Mucosa of rectum (tissue), 2 donors: ENCODE results near the gene DZANK1.
A peak's percentile ranks its signal among the peaks of the same experiment; 100 is the strongest.

Source experiments
- H3K27ac ChIP-seq, 2 donors: one replicate each; pipeline ENCODE4 v1.7.0; 2013; ENCODE audit warnings: inconsistent platforms in 2 of 2, low read depth in 2 of 2, low read length in 2 of 2
- H3K27me3 ChIP-seq, 2 donors: one replicate each; pipeline ENCODE4 v1.7.0; 2013; ENCODE audit warnings: low read length in 2 of 2; ENCODE audit not compliant: control insufficient read depth in 2 of 2, insufficient read depth in 2 of 2
- H3K36me3 ChIP-seq, 2 donors: one replicate each; pipeline ENCODE4 v1.7.0; 2013; ENCODE audit warnings: low read length in 2 of 2; ENCODE audit not compliant: control insufficient read depth in 2 of 2, insufficient read depth in 2 of 2
- H3K4me1 ChIP-seq, 2 donors: one replicate each; pipeline ENCODE4 v1.7.0; 2013; ENCODE audit warnings: low read length in 2 of 2, mild to moderate bottlenecking in 1 of 2; ENCODE audit not compliant: control insufficient read depth in 2 of 2, insufficient read depth in 2 of 2
- H3K4me3 ChIP-seq, 2 donors: one replicate each; pipeline ENCODE4 v1.7.0; 2013; ENCODE audit warnings: low read length in 2 of 2
- H3K9ac ChIP-seq, 2 donors: one replicate each; pipeline ENCODE4 v1.7.0; 2013; ENCODE audit warnings: low read length in 2 of 2, low read depth in 1 of 2, mild to moderate bottlenecking in 1 of 2
- H3K9me3 ChIP-seq, 2 donors: one replicate each; pipeline ENCODE4 v1.7.0; 2013; ENCODE audit warnings: low read length in 2 of 2; ENCODE audit not compliant: control insufficient read depth in 2 of 2
- donor health status: healthy.
- donor health status: Normal muscosa, but diverticular disease.

Gene DZANK1

GRCh38 chr20:18443886-18444285 lies 22.9 kb downstream of the DZANK1 start:
- no peak overlapping the region for H3K27ac ChIP-seq
- H3K4me1 ChIP-seq: no peaks in the 10 kb centered on the region
- no peaks in the 10 kb centered on the region for H3K27me3 ChIP-seq
- no peak overlapping the region for H3K4me3 ChIP-seq
- no peak overlapping the region for H3K9ac ChIP-seq
- H3K9me3 ChIP-seq: no peaks in the 10 kb centered on the region
- no peaks in the 10 kb centered on the region for H3K36me3 ChIP-seq

- H3K9ac ChIP-seq: no peak overlapping the region
- no peaks in the 10 kb centered on the region for H3K9me3 ChIP-seq
- no peak overlapping the region for H3K27ac ChIP-seq
- no peaks in the 10 kb centered on the region for H3K27me3 ChIP-seq
- no peaks in the 10 kb centered on the region for H3K36me3 ChIP-seq
- no peaks in the 10 kb centered on the region for H3K4me1 ChIP-seq
- no peak overlapping the region for H3K4me3 ChIP-seq
These were observed 26.4 kb downstream of the DZANK1 start for GRCh38 chr20:18440403-18440802.

GRCh38 chr20:18436847-18437246 lies 30.0 kb downstream of the DZANK1 start:
- no peaks in the 10 kb centered on the region for H3K9me3 ChIP-seq
- H3K4me1 ChIP-seq: no peaks in the 10 kb centered on the region
- no peak overlapping the region for H3K27ac ChIP-seq
- H3K36me3 ChIP-seq: no peaks in the 10 kb centered on the region
- no peaks in the 10 kb centered on the region for H3K27me3 ChIP-seq
- H3K9ac ChIP-seq: no peak overlapping the region
- no peak overlapping the region for H3K4me3 ChIP-seq

GRCh38 chr20:18431206-18431605 lies 35.6 kb downstream of the DZANK1 start:
- Histone ChIP-seq H3K4me3 (no peak overlapping the region), H3K9me3 (no peaks in the 10 kb centered on the region), H3K27me3 (no peaks in the 10 kb centered on the region), H3K9ac (no peak overlapping the region), H3K36me3 (no peaks in the 10 kb centered on the region), H3K27ac (no peak overlapping the region), H3K4me1 (peaks cover 0 to 19% of the 10 kb centered on the region in 2 donors)

GRCh38 chr20:18430172-18430826 lies 36.5 kb downstream of the DZANK1 start:
- Histone ChIP-seq H3K4me1 (peaks cover 0 to 19% of the 10 kb centered on the region in 2 donors), H3K9ac (no peak overlapping the region), H3K4me3 (no peak overlapping the region), H3K27me3 (no peaks in the 10 kb centered on the region), H3K9me3 (no peaks in the 10 kb centered on the region), H3K36me3 (peaks cover 0 to 5% of the 10 kb centered on the region in 2 donors), H3K27ac (no peak overlapping the region)

- peaks cover 0 to 19% of the 10 kb centered on the region in 2 donors for H3K4me1 ChIP-seq
- H3K9ac ChIP-seq: no peak overlapping the region
- H3K9me3 ChIP-seq: no peaks in the 10 kb centered on the region
- peaks cover 0 to 5% of the 10 kb centered on the region in 2 donors for H3K36me3 ChIP-seq
- no peaks in the 10 kb centered on the region for H3K27me3 ChIP-seq
- no peak overlapping the region for H3K4me3 ChIP-seq
- peak overlapping the region in 1 of 2 donors; percentile 42 for H3K27ac ChIP-seq
These were observed 38.2 kb downstream of the DZANK1 start for GRCh38 chr20:18428490-18429173.

- Histone ChIP-seq H3K9me3 (no peaks in the 10 kb centered on the region), H3K27ac (no peak overlapping the region), H3K36me3 (peaks cover 0 to 5% of the 10 kb centered on the region in 2 donors), H3K9ac (no peak overlapping the region), H3K4me3 (no peak overlapping the region), H3K27me3 (no peaks in the 10 kb centered on the region), H3K4me1 (peaks cover 0 to 19% of the 10 kb centered on the region in 2 donors)
These were observed 39.6 kb downstream of the DZANK1 start for GRCh38 chr20:18427214-18427613.

DNA sequence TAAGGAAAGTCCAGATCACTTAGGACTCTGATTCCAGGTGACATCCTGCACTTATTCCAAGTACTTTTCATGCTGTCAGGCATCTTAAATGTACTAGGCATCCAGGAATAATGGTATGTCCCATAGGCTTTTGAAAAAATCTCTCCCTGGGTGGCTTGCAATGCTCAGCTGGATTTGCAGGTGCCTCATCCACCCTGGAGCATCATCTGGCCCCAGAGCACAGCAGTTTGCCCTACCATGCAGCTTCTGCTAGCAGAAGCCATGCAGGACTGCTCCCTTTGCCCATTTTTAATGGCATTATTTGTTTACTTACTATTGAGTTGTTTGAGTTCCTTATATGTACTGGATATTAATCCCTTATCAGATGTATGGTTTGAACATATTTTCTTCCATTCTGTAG lies 45.2 kb downstream of the DZANK1 start:
- H3K4me1 ChIP-seq: no peaks in the 10 kb centered on the region
- H3K27ac ChIP-seq: no peak overlapping the region
- H3K9me3 ChIP-seq: no peaks in the 10 kb centered on the region
- no peaks in the 10 kb centered on the region for H3K27me3 ChIP-seq
- no peak overlapping the region for H3K9ac ChIP-seq
- H3K36me3 ChIP-seq: peaks cover 0 to 5% of the 10 kb centered on the region in 2 donors
- no peak overlapping the region for H3K4me3 ChIP-seq

- Histone ChIP-seq H3K9me3 (no peaks in the 10 kb centered on the region), H3K27ac (no peak overlapping the region), H3K4me1 (no peaks in the 10 kb centered on the region), H3K4me3 (no peak overlapping the region), H3K9ac (no peak overlapping the region), H3K27me3 (no peaks in the 10 kb centered on the region), H3K36me3 (no peaks in the 10 kb centered on the region)
These were observed 50.3 kb downstream of the DZANK1 start for GRCh38 chr20:18416486-18416885.

- Histone ChIP-seq H3K9me3 (no peaks in the 10 kb centered on the region), H3K36me3 (no peaks in the 10 kb centered on the region), H3K27ac (no peak overlapping the region), H3K4me3 (no peak overlapping the region), H3K4me1 (no peaks in the 10 kb centered on the region), H3K27me3 (no peaks in the 10 kb centered on the region), H3K9ac (no peak overlapping the region)
These were observed 52.7 kb downstream of the DZANK1 start for GRCh38 chr20:18414140-18414539.
